Nucleus accumbens (tissue), 56 donors: ENCODE results near the gene ZNF714.
"Not testable (repeated sequence)": the region's sequence is repeated elsewhere in the genome, so short reads cannot be mapped to it uniquely, and the experiment has no call there.

ENCODE experiments used
- DNase-seq, 56 donors: peaks; one replicate each; lab custom pipeline; 2025; lab: John Stamatoyannopoulos, UW

The ZNF714 gene

GRCh38 chr19:21128901-21129698, 47.1 kb downstream of the ZNF714 start:
- DNase-seq = no peak

- DNase-seq = no peak
These were observed 48.2 kb downstream of the ZNF714 start for GRCh38 chr19:21130097-21130775.

DNA sequence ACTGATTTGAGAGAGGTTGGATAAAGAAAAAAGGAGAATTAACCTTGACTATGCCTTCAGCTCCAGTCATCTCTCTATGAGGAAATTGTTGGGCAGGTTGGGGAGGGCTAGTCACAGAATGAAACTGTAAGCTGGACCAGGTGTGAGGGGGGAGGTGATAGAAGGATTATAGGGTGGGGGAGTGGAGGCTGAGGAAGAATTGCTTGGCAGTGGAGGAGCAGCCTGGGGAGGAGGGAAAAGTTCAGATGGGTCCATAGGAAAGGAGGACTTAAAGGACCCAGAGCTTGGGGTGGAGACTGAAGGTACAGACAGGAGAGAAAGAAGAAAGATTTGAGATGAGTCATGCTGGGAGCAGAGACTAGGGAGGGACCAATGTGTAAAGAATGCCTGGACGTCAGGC, 51.6 kb downstream of the ZNF714 start:
- no peak for DNase-seq

- no peak for DNase-seq
These were observed 52.9 kb downstream of the ZNF714 start for GRCh38 chr19:21134934-21135366.

DNA sequence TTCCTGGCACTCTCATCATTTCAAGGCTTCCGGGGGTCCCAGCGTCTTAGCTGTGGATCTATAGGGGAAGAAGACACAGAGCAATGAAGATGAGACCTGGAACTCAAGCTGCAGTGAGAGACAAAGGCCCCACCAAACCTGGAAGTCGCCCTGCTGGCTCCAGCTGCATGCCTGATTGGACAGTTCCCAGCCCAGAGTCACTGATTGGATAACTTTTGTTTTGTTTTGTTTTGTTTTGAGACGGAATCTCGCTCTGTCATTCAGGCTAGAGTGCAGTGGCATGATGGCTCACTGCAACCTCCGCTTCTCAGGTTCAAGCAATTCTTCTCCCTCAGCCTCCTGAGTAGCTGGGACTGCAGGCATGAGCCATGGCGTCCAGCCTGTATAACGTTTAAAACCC, 53.4 kb downstream of the ZNF714 start:
- DNase-seq = no peak

DNA sequence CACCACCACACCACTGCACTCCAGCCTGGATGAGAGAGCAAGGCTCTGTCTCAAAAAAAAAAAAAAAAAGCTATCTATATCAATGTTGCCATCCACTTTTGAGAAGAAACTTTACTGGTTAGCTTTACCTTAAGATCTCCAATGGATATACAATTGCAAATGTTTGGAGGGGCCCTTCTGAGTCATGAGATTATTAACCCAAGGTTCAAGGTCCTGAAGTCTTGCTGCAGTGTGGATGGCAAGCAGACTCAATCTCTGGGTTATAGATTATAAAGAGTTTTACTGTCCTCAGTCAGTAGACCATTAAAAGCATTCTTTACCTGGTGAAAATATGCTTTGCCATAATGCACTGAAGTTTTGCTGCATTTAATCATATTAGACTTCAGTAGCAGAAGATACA, 56.1 kb downstream of the ZNF714 start:
- no peak for DNase-seq

DNA sequence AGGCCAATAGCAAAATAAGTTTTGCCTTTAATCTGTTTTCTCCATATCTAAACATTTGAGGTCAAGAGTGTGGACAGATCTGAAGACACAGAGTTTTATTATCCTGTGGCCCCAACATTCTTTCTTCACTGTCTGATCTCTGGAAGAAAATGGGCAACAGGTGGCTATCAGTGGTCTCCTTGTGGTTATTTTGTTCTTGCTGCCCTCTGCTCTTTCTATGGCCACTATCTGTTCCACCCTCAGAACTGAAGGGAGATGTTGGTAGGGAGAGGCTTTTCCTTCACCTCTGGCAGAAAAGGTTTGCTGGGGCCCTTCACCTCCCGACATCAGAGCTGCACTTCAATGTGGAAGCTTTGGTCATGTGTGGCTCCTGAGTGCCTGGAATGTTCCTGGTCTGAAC, 59.0 kb downstream of the ZNF714 start:
- not testable (repeated sequence) for DNase-seq

DNA sequence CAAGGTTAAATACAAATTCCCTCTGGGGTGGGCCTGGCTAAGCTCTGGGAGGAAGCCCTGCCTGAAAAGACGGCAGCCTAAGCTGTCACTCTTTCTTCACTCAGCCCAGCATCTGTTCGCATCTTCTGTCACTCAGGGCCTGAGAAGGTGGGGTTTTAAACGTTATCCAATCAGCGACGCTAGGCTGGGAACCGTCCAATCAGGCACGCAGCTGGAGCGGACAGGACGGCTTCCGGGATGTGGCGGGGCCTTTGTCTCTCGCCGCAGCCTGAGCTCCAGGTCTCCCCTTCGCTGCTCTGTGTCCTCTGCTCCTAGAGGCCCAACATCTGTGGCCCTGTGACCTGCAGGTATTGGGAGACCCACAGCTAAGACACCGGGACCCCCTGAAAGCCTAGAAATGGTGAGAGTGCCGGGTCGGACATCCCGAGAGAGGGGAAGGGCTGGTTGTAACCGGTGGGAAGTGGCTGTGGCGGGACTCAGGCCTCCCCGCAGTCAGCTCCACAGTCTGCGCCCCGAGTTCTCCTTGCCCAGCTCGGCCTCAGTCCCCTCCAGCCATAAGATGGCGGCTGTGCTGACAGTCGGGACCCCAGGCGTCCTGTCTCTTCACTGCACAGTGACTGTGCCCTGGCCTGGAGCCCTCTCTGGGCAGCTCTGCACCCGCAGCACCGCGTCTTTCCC, 59.9 kb downstream of the ZNF714 start, which contains the start of gene ZNF431:
ZNF431 (plus strand) TSS at position 254 of the 678 bp plus-strand sequence; CDS start at position 398, 144 bp downstream.
- peak; percentile 56 to 96 (median 90) for DNase-seq

DNA sequence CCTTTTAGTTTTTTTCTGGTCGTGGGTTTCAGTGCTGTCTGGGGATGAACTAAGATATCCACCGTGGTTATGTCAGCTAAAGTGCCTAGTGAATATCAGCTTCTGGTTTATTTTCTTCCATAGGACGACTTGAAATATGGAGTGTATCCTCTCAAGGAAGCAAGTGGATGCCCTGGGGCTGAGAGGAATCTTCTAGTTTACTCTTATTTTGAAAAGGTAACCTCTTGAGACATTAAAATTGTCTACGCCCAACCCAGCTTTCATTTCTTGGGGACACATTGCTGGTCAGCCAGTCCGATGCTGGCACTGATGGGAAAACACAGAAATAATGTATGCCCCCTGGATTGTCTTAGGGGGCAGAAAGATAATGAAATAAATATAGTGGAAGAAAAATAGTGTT, 61.4 kb downstream of the ZNF714 start:
- DNase-seq = no peak

- DNase-seq = no peak
These were observed 61.9 kb downstream of the ZNF714 start for GRCh38 chr19:21143854-21144253.

GRCh38 chr19:21147540-21147939, 65.5 kb downstream of the ZNF714 start:
- no peak for DNase-seq

GRCh38 chr19:21148681-21149080, 66.7 kb downstream of the ZNF714 start:
- no peak for DNase-seq

- no peak for DNase-seq
These were observed 67.9 kb downstream of the ZNF714 start for GRCh38 chr19:21149877-21150276.

DNA sequence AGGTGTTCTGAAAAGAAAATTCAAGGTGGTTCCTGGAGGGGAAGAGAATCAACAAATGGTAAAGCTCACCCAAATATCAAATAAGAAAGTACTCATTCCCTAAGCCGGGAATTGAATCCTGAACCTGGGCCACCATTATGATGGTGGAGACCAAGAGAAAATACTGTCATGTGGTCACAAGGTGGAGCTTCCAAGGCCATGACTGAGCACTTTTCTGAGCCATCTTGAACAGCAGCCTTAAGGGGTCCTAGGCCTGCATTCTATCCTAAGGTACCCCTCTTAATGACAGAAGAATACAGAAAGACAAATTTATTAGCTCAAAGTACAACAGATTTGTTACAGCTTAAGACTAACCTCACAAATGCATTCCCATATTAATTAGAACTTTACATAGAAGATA, 69.5 kb downstream of the ZNF714 start:
- DNase-seq = no peak

DNA sequence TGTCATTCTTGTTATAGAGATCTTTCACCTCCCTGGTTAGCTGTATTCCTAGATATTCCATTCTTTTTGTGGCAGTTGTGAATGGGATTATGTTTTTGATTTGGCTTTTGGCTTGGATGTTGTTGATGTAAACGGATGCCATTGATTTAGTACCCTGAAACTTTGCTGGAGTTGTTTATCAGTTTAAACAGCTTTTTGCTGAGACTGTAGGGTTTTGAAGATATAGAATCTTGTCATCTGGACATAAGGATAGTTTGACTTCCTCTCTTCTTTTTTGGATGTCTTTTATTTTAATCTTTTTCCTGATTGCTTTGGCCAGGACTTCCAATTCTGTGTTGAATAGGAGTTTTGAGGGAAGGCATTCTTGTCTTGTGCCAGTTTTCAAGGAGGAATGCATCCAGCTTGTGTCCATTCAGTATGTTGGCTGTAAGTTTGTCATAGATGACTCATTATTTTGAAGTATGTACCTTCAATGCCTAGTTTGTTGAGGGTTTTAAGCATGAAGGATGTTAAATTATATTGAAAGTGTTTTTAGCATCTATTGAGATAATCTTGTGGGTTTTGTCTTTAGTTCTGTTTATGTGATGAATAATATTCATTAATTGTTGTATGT, 76.6 kb downstream of the ZNF714 start:
- DNase-seq = no peak

DNA sequence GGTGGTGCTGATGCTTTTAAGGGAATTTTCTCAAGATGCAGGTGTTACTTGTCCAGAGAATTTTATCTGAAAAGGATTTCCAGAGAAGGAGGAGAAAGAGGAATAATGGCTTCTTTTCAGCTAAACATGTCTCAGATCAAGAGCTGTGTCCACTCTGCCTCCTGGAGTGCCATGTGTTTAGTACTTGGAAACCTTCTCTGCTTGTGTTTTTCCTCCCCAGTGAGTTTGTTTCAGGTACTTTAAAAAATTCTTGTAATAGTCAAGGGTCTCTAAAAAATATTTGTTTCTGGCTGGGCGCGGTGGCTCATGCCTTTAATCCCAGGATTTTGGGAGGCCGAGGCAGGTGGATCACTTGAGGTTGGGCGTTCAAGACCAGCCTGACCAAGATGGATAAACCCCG, 82.5 kb downstream of the ZNF714 start:
- no peak for DNase-seq

DNA sequence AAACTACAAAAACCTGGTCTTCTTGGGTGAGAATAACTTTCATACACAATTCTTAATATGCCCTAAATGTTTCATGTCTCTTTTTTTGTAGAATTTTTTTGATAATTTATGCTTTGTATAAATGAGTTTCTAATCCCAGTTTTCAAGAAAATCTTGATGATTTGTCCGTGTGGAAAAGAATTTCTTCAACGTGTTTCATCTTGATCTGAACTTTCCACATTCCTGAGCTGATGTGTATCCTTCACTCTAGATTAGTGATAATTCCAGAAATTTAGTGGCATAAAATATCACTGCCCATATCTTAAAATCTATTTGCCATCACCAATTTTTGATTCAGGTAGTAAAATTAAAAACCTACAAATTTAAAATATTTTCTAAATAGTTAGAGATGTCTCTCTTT, 84.4 kb downstream of the ZNF714 start:
- no peak for DNase-seq
